ENCODE measurements around the gene CTH.
"Not testable (repeated sequence)": the region's sequence is repeated elsewhere in the genome, so short reads cannot be mapped to it uniquely, and the experiment has no call there.

CTH gene

DNA sequence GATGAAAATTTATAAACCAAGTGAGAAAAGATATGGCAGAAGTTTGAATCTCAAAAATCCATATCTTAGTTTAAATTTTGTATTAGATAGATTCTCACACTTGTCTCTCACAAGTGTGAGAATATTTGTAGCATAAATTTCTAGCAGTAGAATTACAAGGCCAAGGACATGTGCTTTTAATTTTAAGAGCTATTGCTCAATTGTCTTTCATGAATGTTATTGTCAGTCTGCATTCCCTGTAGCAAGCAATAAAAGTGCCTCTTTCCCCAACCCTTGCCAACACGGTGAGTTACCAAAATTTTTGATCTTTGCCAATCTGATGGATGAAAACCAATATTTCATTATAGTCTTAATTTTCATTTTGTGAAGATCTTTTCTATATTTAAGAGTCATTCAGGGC is 64.0 kb downstream of the CTH start:
- Histone ChIP-seq H3K4me3 (ENCODE audit: low read length in 2 of 2) (no peak overlapping the region), H3K36me3 (ENCODE audit: control insufficient read depth in 2 of 2, insufficient read depth in 2 of 2, low read length in 2 of 2) (no peaks in the 10 kb centered on the region), H3K27ac (ENCODE audit: low read length) (no peak overlapping the region), H3K9ac (ENCODE audit: low read length in 2 of 2) (no peak overlapping the region), H3K4me1 (ENCODE audit: control insufficient read depth, insufficient read depth, low read length) (no peaks in the 10 kb centered on the region), H3K27me3 (ENCODE audit: control insufficient read depth in 1 of 2, insufficient read depth in 2 of 2, low read length in 2 of 2) (no peaks in the 10 kb centered on the region), H3K9me3 (ENCODE audit: control insufficient read depth in 2 of 2, low read length in 2 of 2) (no peaks in the 10 kb centered on the region)

DNA sequence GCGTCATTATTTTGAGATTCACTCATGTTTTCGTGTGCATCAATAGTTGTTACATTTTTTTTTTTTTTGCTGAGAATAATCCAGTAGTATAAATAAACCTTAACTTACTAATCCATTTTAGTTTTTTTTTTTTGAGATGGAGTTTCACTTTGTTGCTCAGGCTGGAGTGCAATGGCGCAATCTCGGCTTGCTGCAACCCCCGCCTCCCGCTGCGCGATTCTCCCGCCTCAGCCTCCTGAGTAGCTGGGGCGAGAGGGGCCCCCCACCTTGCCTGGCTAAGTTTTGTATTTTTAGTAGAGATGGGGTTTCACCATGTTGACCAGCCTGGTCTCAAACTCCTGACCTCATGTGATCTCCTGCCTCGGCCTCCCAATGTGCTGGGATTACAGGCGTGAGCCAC is 66.0 kb downstream of the CTH start:
- H3K4me1 ChIP-seq (ENCODE audit: control insufficient read depth, insufficient read depth, low read length) = no peaks in the 10 kb centered on the region
- H3K9ac ChIP-seq (ENCODE audit: low read length in 2 of 2) = no peak overlapping the region
- H3K9me3 ChIP-seq (ENCODE audit: control insufficient read depth in 2 of 2, low read length in 2 of 2) = no peaks in the 10 kb centered on the region
- no peaks in the 10 kb centered on the region for H3K27me3 ChIP-seq (ENCODE audit: control insufficient read depth in 1 of 2, insufficient read depth in 2 of 2, low read length in 2 of 2)
- no peaks in the 10 kb centered on the region for H3K36me3 ChIP-seq (ENCODE audit: control insufficient read depth in 2 of 2, insufficient read depth in 2 of 2, low read length in 2 of 2)
- no peak overlapping the region for H3K27ac ChIP-seq (ENCODE audit: low read length)
- no peak overlapping the region for H3K4me3 ChIP-seq (ENCODE audit: low read length in 2 of 2)

GRCh38 chr1:70477905-70478304 is 66.8 kb downstream of the CTH start:
- not testable (repeated sequence) for H3K36me3 ChIP-seq (ENCODE audit: control insufficient read depth in 2 of 2, insufficient read depth in 2 of 2, low read length in 2 of 2); H3K27me3 ChIP-seq (ENCODE audit: control insufficient read depth in 1 of 2, insufficient read depth in 2 of 2, low read length in 2 of 2); H3K9ac ChIP-seq (ENCODE audit: low read length in 2 of 2); H3K27ac ChIP-seq (ENCODE audit: low read length); H3K4me3 ChIP-seq (ENCODE audit: low read length in 2 of 2); H3K9me3 ChIP-seq (ENCODE audit: control insufficient read depth in 2 of 2, low read length in 2 of 2); H3K4me1 ChIP-seq (ENCODE audit: control insufficient read depth, insufficient read depth, low read length)

- Histone ChIP-seq H3K9me3 (ENCODE audit: control insufficient read depth in 2 of 2, low read length in 2 of 2) (no peaks in the 10 kb centered on the region), H3K4me3 (ENCODE audit: low read length in 2 of 2) (no peak overlapping the region), H3K27ac (ENCODE audit: low read length) (no peak overlapping the region), H3K9ac (ENCODE audit: low read length in 2 of 2) (no peak overlapping the region), H3K27me3 (ENCODE audit: control insufficient read depth in 1 of 2, insufficient read depth in 2 of 2, low read length in 2 of 2) (no peaks in the 10 kb centered on the region), H3K4me1 (ENCODE audit: control insufficient read depth, insufficient read depth, low read length) (peaks cover 4% of the 10 kb centered on the region), H3K36me3 (ENCODE audit: control insufficient read depth in 2 of 2, insufficient read depth in 2 of 2, low read length in 2 of 2) (no peaks in the 10 kb centered on the region)
Observed at GRCh38 chr1:70483342-70483741, 72.3 kb downstream of the CTH start.

DNA sequence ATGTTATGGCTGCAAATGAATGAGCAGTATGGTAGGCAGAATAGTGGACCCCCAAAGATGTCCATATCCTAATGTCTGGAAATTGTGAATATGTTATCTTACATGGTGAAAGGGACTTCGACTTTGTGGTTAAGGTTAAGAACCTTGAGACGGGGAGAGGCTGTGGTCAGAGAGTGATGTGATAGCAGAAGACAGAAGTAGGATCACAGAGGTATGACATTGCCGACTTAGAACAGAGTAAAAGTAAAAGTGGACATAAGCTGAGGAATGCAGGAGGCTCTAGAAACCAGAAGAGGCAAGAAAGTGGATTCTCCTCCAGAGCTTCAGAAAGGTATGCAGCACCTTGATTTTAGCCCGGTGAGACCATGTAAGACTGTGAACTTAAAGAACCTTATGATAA is 74.6 kb downstream of the CTH start:
- no peaks in the 10 kb centered on the region for H3K9me3 ChIP-seq (ENCODE audit: control insufficient read depth in 2 of 2, low read length in 2 of 2)
- H3K4me1 ChIP-seq (ENCODE audit: control insufficient read depth, insufficient read depth, low read length) = peaks cover 4% of the 10 kb centered on the region
- H3K36me3 ChIP-seq (ENCODE audit: control insufficient read depth in 2 of 2, insufficient read depth in 2 of 2, low read length in 2 of 2) = no peaks in the 10 kb centered on the region
- H3K4me3 ChIP-seq (ENCODE audit: low read length in 2 of 2) = no peak overlapping the region
- no peaks in the 10 kb centered on the region for H3K27me3 ChIP-seq (ENCODE audit: control insufficient read depth in 1 of 2, insufficient read depth in 2 of 2, low read length in 2 of 2)
- no peak overlapping the region for H3K27ac ChIP-seq (ENCODE audit: low read length)
- H3K9ac ChIP-seq (ENCODE audit: low read length in 2 of 2) = no peak overlapping the region

- H3K9ac ChIP-seq (ENCODE audit: low read length in 2 of 2) = no peak overlapping the region
- no peaks in the 10 kb centered on the region for H3K27me3 ChIP-seq (ENCODE audit: control insufficient read depth in 1 of 2, insufficient read depth in 2 of 2, low read length in 2 of 2)
- H3K9me3 ChIP-seq (ENCODE audit: control insufficient read depth in 2 of 2, low read length in 2 of 2) = no peaks in the 10 kb centered on the region
- no peak overlapping the region for H3K27ac ChIP-seq (ENCODE audit: low read length)
- no peak overlapping the region for H3K4me3 ChIP-seq (ENCODE audit: low read length in 2 of 2)
- no peaks in the 10 kb centered on the region for H3K36me3 ChIP-seq (ENCODE audit: control insufficient read depth in 2 of 2, insufficient read depth in 2 of 2, low read length in 2 of 2)
- peaks cover 4% of the 10 kb centered on the region for H3K4me1 ChIP-seq (ENCODE audit: control insufficient read depth, insufficient read depth, low read length)
Observed at GRCh38 chr1:70486676-70487458, 75.8 kb downstream of the CTH start.

DNA sequence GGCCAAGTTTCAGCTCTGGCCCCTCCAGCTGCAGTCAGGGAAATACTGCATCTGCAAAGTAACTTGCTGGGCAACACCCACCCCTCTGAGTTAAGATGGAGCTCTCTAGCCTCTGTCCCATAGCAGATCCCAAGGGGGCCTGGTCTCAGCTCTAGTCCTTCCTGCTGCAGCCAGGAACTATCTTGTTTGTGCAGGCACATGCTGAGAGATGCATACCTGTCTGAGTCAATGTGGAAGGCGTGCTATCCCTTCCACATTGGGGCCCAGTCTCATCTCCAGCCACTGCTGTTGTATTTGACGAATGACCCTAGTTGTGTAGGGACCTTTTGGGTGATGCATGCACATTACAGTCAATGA is 76.4 kb downstream of the CTH start:
- H3K4me1 ChIP-seq (ENCODE audit: control insufficient read depth, insufficient read depth, low read length) = peaks cover 4% of the 10 kb centered on the region
- no peak overlapping the region for H3K27ac ChIP-seq (ENCODE audit: low read length)
- H3K4me3 ChIP-seq (ENCODE audit: low read length in 2 of 2) = no peak overlapping the region
- H3K36me3 ChIP-seq (ENCODE audit: control insufficient read depth in 2 of 2, insufficient read depth in 2 of 2, low read length in 2 of 2) = no peaks in the 10 kb centered on the region
- H3K27me3 ChIP-seq (ENCODE audit: control insufficient read depth in 1 of 2, insufficient read depth in 2 of 2, low read length in 2 of 2) = no peaks in the 10 kb centered on the region
- H3K9me3 ChIP-seq (ENCODE audit: control insufficient read depth in 2 of 2, low read length in 2 of 2) = no peaks in the 10 kb centered on the region
- no peak overlapping the region for H3K9ac ChIP-seq (ENCODE audit: low read length in 2 of 2)

DNA sequence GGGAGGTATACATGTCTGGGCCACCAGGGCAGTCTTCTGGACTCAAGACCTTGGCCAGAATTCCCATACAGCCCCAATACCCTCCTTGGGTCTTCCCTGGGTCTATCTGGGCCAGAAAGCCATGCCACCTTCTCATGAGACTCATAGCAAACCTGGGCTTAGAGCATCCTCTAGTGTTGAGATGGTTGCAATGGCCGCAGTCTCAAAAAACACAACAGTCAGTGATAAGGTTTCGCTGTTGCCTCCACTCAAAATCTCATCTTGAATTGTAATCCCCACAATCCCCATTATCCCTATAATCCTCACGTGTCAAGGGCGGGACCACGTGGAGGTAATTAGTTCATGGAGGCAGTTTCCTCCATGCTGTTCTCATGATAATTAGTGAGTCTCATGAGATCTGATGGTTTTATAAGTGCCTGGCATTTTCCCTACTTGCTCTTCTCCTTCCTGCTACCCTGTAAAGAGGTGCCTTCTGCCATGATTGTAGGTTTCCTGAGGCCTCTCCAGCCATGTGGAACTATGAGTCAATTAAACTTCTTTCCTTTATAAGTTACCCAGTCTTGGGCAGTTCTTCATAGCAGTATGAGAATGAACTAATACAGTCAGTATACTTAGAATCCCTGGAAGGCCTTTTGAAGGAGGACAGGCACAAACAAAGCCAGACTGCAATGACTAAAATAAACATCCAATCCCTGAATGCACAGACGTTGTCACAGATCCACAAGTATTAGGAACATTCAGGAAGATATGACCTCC is 77.0 kb downstream of the CTH start:
- Histone ChIP-seq H3K27ac (ENCODE audit: low read length) (no peak overlapping the region), H3K36me3 (ENCODE audit: control insufficient read depth in 2 of 2, insufficient read depth in 2 of 2, low read length in 2 of 2) (no peaks in the 10 kb centered on the region), H3K4me3 (ENCODE audit: low read length in 2 of 2) (no peak overlapping the region), H3K9me3 (ENCODE audit: control insufficient read depth in 2 of 2, low read length in 2 of 2) (no peaks in the 10 kb centered on the region), H3K9ac (ENCODE audit: low read length in 2 of 2) (no peak overlapping the region), H3K27me3 (ENCODE audit: control insufficient read depth in 1 of 2, insufficient read depth in 2 of 2, low read length in 2 of 2) (no peaks in the 10 kb centered on the region), H3K4me1 (ENCODE audit: control insufficient read depth, insufficient read depth, low read length) (peaks cover 4% of the 10 kb centered on the region)

Data from stomach smooth muscle (tissue), 2 donors.